Prostate gland (tissue), 2 donors: ENCODE results near the gene RTP5. TPM values are rescaled to one million over a fixed set of nuclear protein-coding genes. Genes with fewer than 3 reads are reported as not detected.
A peak's percentile ranks its signal among the peaks of the same experiment; 100 is the strongest.

ENCODE experiments used
- DNase-seq: peaks from one replicate; pipeline ENCODE4 v3.0.0-alpha.2; 2019; ENCODE audit warnings: low spot score
- H3K27ac ChIP-seq, 2 donors: fragments of 200-600 bp; sonication (generic); 2 replicates each; pipeline ENCODE4 v1.5.1; 2017 to 2019
- H3K27me3 ChIP-seq: fragments of 200-600 bp; sonication (generic); replicated peaks from 2 replicates; pipeline ENCODE4 v1.5.1; 2019; ENCODE audit not compliant: insufficient read depth
- H3K36me3 ChIP-seq, 2 donors: fragments of 200-600 bp; sonication (generic); 1 replicate in 1 of 2; 2 replicates in 1 of 2; pipeline versions ENCODE4 v1.5.1 to v1.8.1; 2017 to 2019
- H3K4me1 ChIP-seq: fragments of 200-600 bp; sonication (generic); replicated peaks from 2 replicates; pipeline ENCODE4 v1.5.1; 2019
- H3K4me3 ChIP-seq, 2 donors: fragments of 200-600 bp; sonication (generic); 2 replicates each; pipeline ENCODE4 v1.5.1; 2017 to 2019
- H3K9me3 ChIP-seq: fragments of 200-600 bp; sonication (generic); 2 replicates; pipeline ENCODE4 v1.5.1; 2017
- POLR2A ChIP-seq: fragments of 450-650 bp; IDR thresholded peaks from one replicate; pipeline ENCODE4 v1.6.1; 2016; ENCODE audit warnings: antibody characterized with exemption, mild to moderate bottlenecking
- POLR2AphosphoS5 ChIP-seq: sonication (generic); formaldehyde crosslinking; IDR thresholded peaks from one replicate; pipeline ENCODE4 v1.6.1; 2017; ENCODE audit warnings: antibody characterized with exemption
- WGBS: methylation state at CpG from one replicate; pipeline ENCODE4 v1.1.5; 2018; 5-methylcytosine and 5-hydroxymethylcytosine counted together
- intact Hi-C: fragments of 100-400 bp; cut with DNase I; formaldehyde crosslinking; loops from one replicate; pipeline ENCODE4 v1.14.2; 2022
- total RNA-seq, 2 donors: library from RNA; depleted of rRNA; stranded (reverse); fragments of >200 nt; gene quantifications; one replicate each; pipeline ENCODE4 v1.1.0, GENCODE V29; 2016
- TF ChIP-seq, protein P1 (sequence below), 4 experiments: fragments of 200-600 bp in 2 of 4; fragments of 450-650 bp in 2 of 4; sonication (generic) in 2 of 4; IDR thresholded peaks; 1 replicate in 3 of 4; 2 replicates in 1 of 4; pipeline ENCODE4 v1.5.1; 2016 to 2019; ENCODE audit warnings: antibody characterized with exemption in 4 of 4, mild to moderate bottlenecking in 2 of 4, moderate library complexity in 2 of 4

RTP5 gene
- total RNA-seq, 2 donors from 2014 or later, result 0.14 to 0.28 TPM

DNA sequence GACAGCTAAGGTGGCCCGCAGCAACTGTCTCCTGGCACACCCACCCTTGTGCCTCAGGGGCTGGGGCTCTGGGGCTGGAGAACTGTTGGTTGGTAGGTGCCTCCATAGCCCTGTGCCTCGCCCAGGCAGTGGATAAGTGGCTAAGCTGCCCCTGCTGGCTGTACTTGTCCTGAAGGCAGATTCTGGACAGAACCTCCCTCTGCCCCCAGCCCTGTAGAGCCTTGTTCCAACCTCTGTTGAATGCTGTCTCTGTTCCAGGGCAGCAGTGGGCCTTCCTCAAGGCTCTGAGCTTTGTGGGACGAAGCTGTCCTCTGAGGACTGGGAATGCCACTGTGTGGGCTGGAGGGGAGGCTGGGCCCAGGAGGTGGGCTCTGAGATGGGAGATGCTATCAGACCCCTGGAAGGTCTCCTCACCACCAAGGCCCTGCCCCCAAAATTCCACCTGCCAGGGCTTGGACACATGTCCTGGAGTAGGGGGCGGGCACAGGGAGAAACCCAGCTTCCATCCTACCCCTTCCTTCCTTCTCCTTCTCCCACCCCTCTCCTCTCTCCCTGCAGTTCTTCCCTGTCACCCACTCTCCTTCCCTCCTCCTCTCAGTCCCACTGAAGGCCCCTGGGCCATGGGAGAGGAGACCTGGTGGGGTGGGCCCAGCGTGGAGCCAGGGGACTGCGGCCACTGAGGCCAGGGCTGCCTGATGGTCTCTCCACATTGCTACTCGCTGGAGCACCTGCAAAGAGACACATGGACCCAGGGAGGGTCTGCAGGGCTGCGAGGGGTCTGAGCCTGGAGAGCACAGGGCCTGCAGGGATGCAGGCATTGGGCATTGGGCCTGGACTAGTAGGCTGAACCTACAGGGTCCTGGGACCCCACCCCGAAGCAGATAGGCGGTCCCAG, 9.1 kb upstream of the RTP5 start:
- no peak for DNase-seq
- Histone ChIP-seq H3K4me1 (no peaks in the 10 kb centered on the region), H3K4me3 (no peak overlapping the region), H3K9me3 (no peaks in the 10 kb centered on the region), H3K27me3 (no peaks in the 10 kb centered on the region), H3K27ac (peak overlapping the region; percentile 65 to 67), H3K36me3 (no peaks in the 10 kb centered on the region)
- intact Hi-C loops, result no loop called here
- TF ChIP-seq POLR2A, result no peak
- TF ChIP-seq POLR2AphosphoS5, result no peak
- TF ChIP-seq, protein P1, sequence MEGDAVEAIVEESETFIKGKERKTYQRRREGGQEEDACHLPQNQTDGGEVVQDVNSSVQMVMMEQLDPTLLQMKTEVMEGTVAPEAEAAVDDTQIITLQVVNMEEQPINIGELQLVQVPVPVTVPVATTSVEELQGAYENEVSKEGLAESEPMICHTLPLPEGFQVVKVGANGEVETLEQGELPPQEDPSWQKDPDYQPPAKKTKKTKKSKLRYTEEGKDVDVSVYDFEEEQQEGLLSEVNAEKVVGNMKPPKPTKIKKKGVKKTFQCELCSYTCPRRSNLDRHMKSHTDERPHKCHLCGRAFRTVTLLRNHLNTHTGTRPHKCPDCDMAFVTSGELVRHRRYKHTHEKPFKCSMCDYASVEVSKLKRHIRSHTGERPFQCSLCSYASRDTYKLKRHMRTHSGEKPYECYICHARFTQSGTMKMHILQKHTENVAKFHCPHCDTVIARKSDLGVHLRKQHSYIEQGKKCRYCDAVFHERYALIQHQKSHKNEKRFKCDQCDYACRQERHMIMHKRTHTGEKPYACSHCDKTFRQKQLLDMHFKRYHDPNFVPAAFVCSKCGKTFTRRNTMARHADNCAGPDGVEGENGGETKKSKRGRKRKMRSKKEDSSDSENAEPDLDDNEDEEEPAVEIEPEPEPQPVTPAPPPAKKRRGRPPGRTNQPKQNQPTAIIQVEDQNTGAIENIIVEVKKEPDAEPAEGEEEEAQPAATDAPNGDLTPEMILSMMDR (IDR thresholded peaks at IDR 0.05), result no peak
- WGBS, result 84% methylated on average over 10 of the region's 10 CpGs

GRCh38 chr2:241861264-241861663, 8.3 kb upstream of the RTP5 start:
- intact Hi-C loops, result no loop called here
- Histone ChIP-seq H3K27me3 (no peaks in the 10 kb centered on the region), H3K4me3 (no peak overlapping the region), H3K9me3 (no peaks in the 10 kb centered on the region), H3K36me3 (no peaks in the 10 kb centered on the region), H3K4me1 (no peaks in the 10 kb centered on the region), H3K27ac (no peak overlapping the region)
- TF ChIP-seq POLR2AphosphoS5 (no peak), POLR2A (no peak)
- TF ChIP-seq, protein P1 (IDR thresholded peaks at IDR 0.05), result no peak
- no peak for DNase-seq
- 97% methylated on average over 1 of the region's 1 CpG for WGBS

DNA sequence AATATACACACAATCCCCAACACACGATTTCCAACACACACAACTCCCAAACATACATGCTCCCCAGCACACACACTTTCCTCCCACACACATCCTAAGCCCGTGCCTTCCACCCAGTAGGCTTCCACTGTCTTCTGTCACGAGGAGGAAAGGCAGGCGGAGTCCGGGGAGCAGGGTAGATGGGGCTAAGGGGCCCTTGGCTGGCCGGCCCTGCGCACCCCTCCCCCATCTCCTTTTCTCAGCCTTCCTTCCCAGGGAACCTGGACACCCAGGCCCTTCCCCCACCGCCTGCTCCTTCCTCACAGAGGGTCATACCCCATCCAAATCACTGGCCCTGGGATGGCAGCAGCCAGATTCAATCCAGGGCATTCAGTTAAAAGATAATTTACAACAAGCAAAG, 7.4 kb upstream of the RTP5 start:
- no peak for DNase-seq
- TF ChIP-seq POLR2AphosphoS5 (no peak), POLR2A (no peak)
- TF ChIP-seq, protein P1 (IDR thresholded peaks at IDR 0.05), result no peak
- H3K4me1 ChIP-seq, result no peaks in the 10 kb centered on the region
- intact Hi-C loops, result no loop called here
- WGBS, result 85% methylated on average over 8 of the region's 8 CpGs
- H3K27me3 ChIP-seq, result no peaks in the 10 kb centered on the region
- no peak overlapping the region for H3K27ac ChIP-seq
- no peaks in the 10 kb centered on the region for H3K9me3 ChIP-seq
- H3K4me3 ChIP-seq, result no peak overlapping the region
- no peaks in the 10 kb centered on the region for H3K36me3 ChIP-seq

GRCh38 chr2:241862775-241863535, 6.6 kb upstream of the RTP5 start:
- no peak for TF ChIP-seq POLR2A
- TF ChIP-seq, protein P1 (IDR thresholded peaks at IDR 0.05), result no peak
- TF ChIP-seq POLR2AphosphoS5, result no peak
- H3K4me3 ChIP-seq, result no peak overlapping the region
- no peaks in the 10 kb centered on the region for H3K36me3 ChIP-seq
- no peaks in the 10 kb centered on the region for H3K27me3 ChIP-seq
- H3K4me1 ChIP-seq, result no peaks in the 10 kb centered on the region
- no peak for DNase-seq
- intact Hi-C loops, result no loop called here
- no peaks in the 10 kb centered on the region for H3K9me3 ChIP-seq
- H3K27ac ChIP-seq, result no peak overlapping the region
- WGBS, result 91% methylated on average over 21 of the region's 22 CpGs
